ENCODE results near the gene CAMSAP1.
"Not testable (repeated sequence)": the region's sequence is repeated elsewhere in the genome, so short reads cannot be mapped to it uniquely, and the experiment has no call there.

Gene CAMSAP1, protein sequence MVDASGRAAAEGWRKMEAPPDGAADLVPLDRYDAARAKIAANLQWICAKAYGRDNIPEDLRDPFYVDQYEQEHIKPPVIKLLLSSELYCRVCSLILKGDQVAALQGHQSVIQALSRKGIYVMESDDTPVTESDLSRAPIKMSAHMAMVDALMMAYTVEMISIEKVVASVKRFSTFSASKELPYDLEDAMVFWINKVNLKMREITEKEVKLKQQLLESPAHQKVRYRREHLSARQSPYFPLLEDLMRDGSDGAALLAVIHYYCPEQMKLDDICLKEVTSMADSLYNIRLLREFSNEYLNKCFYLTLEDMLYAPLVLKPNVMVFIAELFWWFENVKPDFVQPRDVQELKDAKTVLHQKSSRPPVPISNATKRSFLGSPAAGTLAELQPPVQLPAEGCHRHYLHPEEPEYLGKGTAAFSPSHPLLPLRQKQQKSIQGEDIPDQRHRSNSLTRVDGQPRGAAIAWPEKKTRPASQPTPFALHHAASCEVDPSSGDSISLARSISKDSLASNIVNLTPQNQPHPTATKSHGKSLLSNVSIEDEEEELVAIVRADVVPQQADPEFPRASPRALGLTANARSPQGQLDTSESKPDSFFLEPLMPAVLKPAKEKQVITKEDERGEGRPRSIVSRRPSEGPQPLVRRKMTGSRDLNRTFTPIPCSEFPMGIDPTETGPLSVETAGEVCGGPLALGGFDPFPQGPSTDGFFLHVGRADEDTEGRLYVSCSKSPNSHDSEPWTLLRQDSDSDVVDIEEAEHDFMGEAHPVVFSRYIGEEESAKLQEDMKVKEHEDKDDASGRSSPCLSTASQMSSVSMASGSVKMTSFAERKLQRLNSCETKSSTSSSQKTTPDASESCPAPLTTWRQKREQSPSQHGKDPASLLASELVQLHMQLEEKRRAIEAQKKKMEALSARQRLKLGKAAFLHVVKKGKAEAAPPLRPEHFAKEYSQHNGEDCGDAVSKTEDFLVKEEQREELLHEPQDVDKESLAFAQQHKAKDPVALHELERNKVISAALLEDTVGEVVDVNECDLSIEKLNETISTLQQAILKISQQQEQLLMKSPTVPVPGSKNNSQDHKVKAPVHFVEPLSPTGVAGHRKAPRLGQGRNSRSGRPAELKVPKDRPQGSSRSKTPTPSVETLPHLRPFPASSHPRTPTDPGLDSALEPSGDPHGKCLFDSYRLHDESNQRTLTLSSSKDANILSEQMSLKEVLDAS (N-terminal part only)

DNA sequence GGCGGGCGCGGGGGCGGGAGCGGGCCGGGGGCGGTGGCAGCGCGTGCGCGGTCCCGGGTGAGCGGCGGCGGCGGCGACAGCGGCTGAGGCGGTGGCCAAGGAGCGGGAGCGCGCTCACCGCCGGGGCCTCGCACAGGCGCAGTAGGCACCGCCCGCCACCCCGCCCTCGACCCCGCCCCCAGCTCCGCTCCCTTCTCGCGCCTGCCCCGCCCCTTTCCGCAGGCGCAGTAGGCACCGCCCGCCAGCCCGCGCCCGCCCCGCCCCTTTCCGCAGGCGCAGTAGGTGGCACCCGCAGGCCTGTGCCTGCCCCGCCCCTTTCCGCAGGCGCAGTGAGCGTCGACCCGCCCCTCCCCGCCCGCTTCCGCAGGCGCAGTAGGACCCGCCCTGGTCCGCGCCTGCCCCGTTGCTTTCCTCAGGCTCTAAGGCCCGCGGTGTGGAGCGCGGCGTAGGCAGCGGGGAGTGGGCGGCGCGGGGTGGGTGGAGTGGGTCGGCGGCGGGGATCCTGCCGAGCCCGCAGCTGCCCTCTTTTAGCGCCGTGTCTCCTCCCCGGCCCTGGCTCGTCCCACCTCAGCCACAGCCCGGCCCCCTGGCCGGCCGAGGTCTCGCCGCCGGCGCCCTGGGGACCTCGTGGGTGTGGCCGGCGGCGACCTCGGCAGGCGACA lies at the start of gene CAMSAP1:
CAMSAP1 (minus strand) TSS at position 116 of the 662 bp plus-strand sequence. CDS start 387 bp downstream, outside the sequence.
- DNase-seq = peak; percentile 68

DNA sequence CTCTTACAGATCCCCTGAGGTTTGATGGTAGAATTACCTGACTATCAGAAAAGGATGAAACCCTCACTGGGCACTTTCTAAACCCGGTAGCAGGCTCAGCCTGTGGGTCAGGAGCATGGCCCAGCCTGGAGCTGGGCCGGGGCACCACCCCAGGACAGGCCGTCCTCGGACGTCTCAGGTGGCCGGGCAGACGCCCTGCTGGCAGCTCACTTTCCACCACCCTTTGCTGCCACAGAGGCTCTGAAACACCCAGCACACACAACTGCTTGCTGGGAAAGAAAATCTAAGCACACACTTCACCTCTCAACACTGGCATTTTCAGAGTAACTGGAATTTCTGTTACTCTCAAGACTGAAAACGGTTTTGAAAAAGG lies 49.4 kb upstream of the CAMSAP1 start:
- DNase-seq = no peak

DNA sequence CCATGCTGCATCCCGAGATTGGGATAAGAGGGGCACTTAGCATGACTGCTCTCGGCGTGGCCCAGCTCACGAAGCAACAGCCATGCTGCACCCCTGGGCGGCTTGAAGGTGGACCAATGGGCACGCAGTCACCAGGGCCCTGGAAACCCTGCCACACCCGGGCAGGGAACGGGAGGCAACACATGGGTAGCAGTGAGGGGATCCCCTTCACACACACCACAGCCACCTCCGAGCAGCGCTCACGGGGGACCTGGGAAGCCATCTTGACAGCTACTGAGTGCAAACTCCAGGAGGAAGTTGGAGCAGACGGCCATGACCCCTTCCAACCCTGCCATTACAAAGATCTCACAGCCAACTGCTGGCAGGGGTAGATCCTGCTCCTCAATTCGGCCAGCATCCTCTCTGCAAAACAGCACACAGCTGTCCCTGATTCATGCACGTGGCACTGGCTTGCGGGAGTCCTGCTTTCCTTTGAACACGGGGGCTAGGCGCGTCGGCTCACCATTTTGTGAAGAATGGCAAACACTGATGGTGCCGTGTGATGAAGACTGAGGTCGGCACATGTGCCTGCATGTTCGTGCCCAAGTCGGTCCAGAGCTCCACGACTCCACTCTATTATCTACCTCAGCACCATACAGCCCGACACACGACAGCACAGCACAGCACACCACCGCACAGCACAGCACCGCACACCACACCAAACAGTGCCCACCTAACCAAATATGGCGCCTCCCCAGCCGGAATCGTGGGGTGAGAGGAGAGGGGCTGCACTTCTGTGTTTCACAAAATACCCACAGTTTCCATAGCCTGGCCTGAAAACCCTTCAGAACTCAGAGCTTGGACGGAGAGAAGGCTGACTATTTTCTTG lies 48.8 kb upstream of the CAMSAP1 start:
- DNase-seq = no peak

DNA sequence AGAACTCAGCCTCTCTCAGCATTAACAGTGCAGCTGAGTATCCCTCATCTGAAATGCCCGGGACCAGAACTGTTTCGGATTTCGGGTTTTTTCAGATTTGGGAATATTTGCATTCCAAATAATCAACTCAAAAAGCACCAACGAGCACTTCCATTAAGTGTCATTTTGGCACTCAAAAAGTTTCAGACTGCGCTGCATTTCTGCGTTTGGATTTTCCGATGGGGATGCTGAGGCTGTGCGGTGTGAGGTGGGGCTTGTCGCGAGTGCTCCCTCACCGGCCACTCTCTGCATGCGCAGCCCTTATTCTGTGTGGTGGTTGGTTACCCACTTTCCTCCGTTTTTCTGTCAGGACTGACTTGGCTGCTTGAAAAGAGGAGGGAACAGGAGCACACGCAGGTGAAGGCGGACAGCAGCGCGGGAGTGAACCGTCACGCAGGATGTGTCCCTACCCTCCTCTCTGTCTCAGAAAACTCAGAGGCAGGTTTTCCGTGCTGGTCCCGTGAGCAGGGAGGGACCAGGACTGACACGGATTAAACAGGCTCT lies 45.4 kb upstream of the CAMSAP1 start:
- no peak for DNase-seq

DNA sequence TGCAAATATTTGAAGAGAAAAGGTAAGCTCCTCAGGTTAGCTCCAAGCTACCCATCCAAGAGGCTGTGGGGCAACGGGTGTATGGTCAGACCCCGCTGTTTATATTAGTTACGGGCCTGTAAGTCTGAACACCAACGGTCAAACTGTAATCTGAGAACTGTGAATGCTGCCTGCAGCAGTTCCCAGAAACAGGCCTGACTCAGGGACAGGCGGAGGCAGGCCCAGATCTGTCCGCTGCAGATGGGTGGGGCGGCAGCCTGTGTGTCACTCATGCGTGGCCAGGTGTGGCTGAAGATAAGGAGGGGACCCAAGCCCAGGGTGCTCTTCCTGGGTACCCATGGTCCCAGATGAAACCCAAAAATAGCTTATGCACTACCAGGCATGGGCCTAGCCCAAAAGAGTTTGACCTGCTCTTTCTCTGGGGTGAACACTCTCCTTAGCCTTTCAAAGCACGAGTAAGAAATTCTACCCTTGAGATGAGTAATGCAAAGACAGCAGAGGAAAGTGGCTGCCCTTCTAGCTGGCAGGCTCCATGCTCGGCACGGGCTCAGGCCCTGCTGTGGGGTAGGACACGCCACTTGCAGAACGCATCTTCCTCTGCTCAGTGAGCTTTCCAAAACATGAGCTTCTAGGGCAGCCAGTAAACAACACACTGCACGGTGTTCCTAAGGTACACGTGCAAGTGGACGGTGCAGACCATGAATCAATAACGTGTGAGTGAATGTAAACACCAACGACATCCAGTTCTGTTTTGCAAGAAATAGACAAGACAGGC lies 44.7 kb upstream of the CAMSAP1 start:
- DNase-seq = no peak

DNA sequence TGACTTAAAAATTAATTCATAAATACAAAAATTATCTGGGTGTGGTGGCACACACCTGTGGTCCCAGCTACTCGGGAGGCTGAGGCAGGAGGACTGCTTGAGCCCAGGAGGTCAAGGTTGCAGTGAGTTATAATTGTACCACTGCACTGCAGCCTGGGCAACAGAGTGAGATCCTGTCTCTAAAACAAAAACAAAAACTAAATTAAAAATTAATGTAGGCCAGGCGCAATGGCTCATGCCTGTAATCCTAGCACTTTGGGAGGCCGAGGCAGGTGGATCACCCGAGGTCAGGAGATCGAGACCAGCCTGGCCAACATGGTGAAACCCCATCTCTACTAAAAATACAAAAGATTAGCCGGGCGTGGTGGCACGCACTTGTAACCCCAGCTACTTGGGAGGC lies 44.0 kb upstream of the CAMSAP1 start:
- DNase-seq = not testable (repeated sequence)

DNA sequence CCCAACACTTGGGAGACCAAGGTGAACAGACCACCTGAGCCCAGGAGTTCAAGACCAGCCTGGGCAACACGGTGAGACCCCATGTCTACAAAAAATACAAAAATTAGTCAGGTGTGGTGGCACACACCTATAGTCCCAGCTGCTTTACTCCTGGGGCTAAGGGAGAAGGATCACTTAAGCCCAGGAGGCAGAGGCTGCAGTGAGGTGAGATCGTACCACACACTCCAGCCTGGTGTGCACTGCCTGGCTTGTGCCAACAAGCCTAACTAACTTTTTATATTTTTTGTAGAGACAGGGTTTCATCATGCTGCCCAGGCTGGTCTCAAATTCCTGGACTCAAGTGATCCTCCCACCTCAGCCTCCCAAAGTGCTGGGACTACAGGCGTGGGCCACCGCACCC lies 43.5 kb upstream of the CAMSAP1 start:
- not testable (repeated sequence) for DNase-seq

DNA sequence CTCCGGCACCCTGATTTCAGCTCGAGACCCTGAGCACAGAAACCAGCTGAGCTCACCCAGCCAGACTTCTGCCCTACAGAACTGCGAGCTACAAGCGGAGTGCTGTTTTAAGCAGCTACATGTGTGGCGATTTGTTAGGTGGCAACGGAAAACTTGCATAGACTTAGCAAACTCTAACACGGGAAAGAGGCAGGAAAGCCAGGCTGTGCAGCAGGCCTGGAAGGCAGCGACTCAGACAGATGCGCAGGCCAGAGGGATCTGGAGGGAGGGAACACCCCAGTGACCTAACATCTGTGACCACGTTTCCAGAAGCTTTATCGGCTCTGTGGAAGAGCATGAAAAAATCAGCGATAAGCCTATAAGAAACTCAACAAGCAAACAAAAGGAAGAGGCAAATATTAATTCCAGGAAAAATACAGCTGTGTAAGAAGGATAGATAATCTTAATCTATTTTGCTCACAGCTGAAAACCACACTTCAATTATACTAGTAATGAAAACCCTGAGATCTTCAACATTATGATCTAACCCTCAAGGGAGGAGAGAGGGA lies 42.9 kb upstream of the CAMSAP1 start:
- no peak for DNase-seq

DNA sequence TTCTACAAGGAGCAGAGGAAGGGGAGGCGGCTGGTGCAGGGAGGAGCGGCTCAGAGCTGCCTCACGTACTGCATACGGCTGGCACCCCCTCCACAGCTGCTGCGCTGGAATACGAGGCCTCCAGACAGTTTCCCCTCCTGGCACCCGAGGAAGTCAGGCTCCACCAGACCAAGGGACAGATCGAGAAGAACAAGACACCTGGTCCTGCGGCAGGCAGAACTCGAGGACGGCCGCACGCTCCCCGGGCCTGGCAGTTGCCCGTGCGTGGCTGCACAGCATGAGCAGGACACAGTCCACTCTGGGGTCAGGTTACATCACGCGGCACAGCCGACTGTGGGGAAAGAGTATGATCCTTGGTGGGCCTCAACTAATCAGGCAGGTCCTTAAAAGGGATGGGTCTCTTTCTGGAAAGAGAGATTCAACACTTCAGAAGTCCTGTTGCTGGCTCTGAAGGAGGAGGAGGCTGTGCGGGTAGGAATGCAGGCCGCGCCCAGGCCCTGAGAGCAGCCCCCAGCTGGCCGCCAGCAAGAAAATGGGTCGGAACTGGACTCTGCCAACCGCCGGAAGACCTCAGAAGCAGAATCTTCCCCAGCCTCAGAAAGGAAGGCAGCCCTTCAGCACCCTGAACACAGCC lies 42.3 kb upstream of the CAMSAP1 start:
- no peak for DNase-seq

DNA sequence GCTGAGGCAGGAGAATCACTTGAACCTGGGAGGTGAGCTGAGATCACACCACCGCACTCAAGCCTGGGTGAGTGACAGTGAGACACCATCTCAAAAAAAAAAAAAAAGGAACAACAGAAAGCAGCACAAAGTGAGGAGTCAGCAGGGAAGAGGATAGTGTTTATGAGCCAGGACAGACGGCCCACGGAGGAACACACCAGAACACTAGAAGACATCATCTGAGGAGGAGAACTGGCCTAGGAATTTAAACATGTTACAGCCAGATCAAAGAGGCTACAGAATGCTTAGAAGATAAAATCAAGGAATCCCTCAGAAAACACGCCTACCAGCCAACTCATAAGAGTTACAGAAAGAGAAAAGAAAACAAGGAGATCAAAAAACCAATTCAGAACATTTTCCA lies 41.6 kb upstream of the CAMSAP1 start:
- no peak for DNase-seq

DNA sequence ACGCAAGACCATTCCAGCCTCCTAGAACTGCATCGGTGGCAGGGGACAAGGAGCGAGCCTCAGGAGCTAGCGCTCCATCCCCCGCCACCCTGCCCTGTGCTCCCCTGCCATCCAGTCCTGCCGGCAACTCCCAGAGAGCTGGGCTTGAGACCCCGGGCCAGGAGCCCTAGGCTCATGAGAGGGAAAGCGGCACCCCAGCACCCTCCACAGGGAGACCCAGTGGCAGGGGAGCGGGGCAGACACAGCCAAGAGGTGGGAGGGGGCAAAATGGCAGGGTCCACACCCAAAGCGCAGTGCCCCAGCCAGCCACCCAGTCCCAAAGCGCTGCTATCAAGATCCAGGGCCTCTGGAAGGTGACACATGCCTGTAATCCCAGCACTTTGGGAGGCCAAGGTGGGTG lies 41.1 kb upstream of the CAMSAP1 start:
- no peak for DNase-seq

DNA sequence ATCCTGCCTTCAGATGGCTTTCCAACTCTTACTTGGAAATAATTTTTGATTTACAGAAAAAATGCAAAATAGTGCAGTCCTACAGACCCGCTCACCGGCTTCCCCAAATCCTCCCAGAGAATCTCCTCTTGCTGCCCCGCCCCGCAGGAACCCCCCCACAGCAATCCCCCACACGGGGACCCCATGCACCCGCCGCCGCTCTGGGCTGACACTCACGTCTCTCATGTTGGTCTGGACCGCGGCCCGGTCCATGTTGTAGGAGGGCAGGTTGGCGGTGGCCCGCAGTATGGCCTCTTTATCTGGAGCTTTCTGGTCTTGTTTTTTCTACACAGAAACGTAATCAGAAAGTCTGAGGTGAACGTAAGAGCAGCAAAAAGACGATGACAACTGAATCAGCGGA lies 40.2 kb upstream of the CAMSAP1 start:
- no peak for DNase-seq

DNA sequence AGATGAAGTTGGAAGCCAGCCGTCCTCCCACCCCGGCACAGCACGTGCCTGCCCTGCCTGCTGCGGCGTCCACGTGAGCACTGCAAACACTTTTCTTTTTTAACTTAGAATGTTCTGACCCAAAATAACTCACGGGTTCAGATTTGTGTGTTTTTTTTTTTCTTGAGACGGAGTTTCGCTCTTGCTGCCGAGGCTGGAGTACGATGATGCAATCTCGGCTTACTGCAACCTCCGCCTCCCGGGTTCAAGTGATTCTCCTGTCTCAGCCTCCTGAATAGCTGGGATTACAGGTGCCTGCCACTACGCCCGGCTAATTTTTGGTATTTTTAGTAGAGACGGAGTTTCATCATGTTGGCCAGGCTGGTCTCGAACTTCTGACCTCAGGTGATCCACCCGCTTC lies 39.8 kb upstream of the CAMSAP1 start:
- not testable (repeated sequence) for DNase-seq

DNA sequence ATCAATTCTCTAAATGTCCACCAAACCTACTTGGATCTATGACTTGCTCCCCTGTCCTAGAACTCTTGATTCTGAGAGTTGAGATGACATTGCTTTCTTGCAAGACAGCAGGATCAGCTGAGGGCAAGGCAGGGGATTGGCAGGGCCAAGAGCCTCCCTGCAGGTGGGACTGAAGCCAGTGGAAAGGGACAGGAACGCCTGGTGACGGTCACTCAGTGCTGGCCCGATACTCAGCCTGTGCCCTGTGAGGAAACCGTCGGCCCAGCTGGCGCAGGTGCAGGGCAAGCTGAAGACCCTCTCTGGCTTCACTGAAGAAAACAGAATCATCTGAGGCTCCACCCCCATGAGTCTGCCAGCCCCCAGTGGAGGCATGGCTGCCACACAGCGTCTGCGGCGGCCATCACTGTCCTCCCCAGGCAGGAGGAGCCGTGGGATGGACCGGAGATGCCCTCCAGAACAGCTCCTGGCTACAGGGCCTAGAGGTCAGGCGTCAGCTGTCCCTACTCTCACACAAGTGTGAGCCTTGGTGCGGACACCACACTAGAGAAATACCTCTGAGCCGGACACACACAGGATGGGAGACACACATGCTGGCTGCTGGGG lies 39.1 kb upstream of the CAMSAP1 start:
- no peak for DNase-seq

DNA sequence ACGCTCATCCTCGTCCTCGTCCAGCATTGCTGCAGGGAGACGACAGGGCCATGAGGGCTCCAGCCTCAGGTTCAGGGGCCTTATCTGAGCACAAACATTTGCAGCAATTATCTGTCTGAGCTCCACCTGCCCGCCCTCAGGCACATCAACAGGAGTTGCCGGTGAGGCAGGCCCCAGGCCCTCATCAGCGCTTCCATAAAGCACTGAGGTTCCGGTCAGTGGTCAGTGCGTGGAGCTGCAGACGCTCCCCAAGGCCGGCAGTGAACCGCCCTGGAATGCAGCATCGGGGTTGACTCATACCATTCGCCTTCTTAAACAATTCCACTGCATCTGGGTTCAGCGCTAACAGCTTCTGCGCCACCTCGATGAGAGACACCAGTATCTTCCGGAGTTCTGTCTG lies 38.6 kb upstream of the CAMSAP1 start:
- no peak for DNase-seq

DNA sequence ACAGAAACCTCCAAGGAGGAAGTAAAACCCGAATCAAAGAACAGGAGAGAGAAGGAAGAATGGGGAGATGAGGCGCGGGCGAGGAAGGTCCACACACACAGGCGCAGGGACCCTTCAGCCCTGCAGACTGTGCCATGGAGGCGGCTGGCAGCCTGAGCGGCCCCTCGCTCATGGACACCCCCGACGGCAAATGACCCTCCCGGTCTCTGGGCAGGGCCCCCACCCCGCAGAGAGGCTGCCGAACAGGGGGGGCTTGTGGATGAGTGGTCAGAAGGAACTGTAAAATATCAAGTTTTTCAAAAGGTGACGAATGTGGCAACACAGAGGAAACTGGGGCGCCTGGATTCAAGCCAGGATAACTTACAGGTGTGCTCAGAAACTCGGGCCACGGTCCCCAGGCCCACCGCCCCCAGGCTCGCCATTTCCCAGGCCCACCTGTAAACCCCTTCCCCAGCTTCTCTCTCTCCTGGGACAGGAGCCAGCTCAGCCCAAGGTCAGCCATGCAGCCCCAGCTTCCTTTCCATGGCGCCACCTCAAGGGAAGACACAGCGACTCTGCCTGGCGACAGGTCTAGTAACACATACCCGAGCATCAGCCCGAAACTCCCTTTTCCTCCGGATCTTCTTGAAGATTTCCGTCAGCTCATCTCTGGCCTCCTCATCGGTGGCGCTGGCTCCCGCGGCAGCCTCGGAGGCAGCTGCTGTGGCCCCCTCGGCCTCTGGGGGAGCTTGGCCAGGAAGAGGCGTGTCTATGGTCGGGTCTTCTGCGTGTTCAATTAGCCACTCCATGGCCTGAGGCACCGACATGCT lies 37.3 kb upstream of the CAMSAP1 start:
- DNase-seq = no peak

DNA sequence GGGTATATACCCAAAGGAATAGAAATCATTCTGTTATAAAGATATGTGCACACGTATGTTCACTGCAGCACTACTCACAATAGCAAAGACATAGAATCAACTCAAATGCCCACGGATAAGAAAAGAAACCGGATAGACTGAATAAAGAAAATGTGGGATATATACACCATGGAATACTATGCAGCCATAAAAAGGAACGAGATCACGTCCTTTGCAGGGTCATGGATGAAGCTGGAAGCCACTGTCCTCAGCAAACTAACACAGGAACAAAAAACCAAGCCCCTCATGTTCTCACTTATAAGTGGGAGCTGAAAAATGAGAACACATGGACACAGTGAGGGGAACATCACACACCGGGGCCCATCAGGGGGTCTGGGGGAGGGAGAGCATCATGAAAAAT lies 36.3 kb upstream of the CAMSAP1 start:
- DNase-seq = not testable (repeated sequence)

DNA sequence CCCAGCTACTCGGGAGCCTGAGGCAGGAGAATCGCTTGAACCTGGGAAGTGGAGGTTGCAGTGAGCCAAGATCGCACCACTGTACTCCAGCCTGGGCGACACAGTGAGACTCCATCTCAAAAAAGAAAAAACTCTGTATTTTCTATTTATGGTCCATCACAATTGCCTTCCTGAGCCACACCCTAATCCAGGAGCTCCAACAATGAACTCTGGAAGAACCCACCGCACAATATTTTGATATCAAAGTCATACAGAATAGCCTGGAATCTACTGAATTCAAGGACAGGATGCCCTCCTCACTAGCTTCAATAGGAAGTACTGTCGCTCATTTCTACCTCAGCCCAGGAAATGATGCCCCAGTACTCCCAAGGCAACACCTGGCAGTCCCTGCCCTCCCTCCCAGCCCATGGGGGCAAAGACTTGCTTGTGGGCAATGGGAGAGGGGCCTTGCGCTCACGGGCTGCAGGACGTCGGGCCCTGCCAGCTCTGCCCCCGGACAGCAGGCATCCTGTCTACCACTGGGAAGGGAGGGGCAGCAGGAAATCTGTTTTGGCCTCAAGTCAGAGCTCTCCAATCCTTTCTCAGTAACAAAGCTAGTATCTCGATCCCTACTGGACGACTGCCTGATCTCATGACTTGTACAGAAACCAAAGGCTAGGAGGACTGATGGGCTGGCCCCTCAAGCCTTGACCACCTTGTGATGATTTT lies 34.1 kb upstream of the CAMSAP1 start:
- no peak for DNase-seq

Measured in NCI-H1694 (cell line).